CD4-positive, alpha-beta T cell treated with Interferon alpha-2 for 1 hour (primary cell): ENCODE data around the gene ARHGAP5.
"Not testable (repeated sequence)": the region's sequence is repeated elsewhere in the genome, so short reads cannot be mapped to it uniquely, and the experiment has no call there.

Experiments
- DNase-seq, 2 donors: peaks; one replicate each; pipeline ENCODE4 v3.0.0-alpha.2; 2020 to 2022

ARHGAP5 gene

DNA sequence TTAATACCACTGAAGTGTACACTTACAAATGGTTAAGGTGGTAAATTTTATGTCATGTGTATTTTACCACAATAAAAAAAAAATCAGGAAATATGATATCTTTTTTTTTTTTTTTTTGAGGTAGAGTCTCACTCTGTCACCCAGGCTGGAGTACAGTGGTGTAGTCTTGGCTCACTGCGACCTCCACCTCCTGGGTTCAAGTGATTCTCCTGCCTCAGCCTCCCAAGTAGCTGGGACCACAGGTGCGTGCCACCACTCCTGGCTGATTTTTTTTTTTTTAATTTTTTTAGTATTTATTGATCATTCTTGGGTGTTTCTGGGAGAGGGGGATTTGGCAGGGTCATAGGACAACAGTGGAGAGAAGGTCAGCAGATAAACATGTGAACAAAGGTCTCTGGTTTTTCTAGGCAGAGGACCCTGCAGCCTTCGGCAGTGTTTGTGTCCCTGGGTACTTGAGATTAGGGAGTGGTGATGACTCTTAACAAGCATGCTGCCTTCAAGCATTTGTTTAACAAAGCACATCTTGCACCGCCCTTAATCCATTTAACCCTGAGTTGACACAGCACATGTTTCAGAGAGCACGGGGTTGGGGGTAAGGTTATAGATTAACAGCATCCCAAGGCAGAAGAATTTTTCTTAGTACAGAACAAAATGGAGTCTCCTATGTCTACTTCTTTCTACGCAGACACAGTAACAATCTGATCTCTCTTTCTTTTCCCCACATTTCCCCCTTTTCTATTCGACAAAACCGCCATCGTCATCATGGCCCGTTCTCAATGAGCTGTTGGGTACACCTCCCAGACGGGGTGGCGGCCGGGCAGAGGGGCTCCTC is 50.0 kb downstream of the ARHGAP5 start:
- not testable (repeated sequence) for DNase-seq

DNA sequence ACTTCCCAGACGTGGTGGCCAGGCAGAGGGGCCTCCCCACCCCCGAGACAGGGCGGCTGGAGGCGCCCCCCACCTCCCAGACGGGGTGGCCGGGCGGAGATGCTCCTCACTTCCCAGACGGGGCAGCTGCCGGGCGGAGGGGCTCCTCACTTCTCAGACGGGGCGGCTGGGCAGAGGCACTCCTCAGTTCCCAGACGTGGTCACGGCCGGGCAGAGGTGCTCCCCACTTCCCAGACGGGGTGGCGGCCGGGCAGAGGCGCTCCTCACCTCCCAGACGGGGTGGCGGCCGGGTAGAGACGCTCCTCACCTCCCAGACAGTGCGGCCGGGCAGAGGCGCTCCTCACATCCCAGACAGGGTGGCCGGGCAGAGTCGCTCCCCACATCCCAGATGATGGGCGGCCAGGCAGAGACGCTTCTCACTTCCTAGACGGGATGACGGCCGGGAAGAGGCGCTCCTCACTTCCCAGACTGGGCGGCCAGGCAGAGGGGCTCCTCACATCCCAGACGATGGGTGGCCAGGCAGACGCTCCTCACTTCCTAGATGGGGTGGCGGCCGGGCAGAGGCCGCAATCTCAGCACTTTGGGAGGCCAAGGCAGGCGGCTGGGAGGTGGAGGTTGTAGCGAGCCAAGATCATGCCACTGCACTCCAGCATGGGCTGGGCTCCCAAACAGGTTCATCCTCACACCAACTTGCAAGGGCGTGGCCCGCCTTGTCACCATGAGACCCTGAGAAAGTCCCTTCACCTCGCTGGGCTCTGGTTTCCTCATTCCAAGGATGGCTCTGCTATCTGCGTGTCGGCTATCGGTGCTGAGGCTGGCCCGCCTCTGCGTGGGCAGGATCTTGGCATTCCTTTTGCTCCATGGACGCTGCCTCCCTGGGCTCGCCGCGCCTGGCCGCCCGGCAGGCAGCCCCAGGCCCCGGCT is 50.9 kb downstream of the ARHGAP5 start:
- DNase-seq = not testable (repeated sequence)

DNA sequence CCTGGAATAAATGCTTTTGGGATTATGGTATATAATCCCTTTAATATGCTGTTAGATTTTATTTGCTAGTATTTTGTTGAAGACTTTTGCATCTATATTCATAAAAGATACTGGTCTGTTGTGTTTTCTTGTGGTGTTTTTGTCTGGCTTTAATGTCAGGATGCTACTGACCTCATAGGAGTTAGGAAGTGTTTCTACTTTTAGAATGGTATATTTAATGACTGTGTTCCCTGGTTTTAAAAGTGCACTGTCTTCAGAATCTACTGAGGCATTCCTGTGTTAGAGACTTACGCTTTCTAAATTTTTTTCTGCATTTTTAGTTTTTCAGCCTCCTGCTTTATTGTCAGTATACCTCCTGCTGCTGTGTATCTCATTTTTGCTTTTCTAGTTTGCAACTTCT is 51.6 kb downstream of the ARHGAP5 start:
- no peak for DNase-seq

DNA sequence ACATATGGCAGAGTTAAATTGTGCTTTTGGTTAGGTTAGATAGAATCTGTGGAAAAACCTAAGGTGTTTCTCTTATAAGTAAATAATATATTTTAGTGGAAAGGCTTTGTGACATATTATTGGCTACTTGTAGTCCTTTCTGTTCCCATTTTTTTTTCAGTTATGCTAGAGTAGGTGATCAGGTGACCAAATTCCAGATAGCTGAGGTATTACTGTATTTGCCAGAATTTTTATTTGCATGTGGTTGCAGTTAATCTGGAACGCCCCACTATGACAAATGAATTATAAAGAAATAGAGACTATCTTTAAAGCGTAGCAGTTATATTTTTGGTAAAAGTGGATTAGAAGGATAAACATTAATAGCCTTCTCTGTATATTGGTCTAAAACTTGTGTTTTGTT is 52.0 kb downstream of the ARHGAP5 start:
- DNase-seq = no peak

DNA sequence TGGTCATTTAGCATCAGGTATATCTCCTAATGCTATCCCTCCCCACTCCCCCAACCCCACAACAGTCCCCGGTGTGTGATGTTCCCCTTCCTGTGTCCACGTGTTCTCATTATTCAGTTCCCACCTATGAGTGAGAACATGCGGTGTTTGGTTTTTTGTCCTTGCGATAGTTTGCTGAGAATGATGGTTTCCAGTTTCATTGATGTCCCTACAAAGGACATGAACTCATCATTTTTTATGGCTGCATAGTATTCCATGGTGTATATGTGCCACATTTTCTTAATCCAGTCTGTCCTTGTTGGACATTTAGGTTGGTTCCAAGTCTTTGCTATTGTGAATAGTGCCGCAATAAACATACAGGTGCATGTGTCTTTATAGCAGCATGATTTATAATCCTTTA is 54.6 kb downstream of the ARHGAP5 start:
- DNase-seq = not testable (repeated sequence)

DNA sequence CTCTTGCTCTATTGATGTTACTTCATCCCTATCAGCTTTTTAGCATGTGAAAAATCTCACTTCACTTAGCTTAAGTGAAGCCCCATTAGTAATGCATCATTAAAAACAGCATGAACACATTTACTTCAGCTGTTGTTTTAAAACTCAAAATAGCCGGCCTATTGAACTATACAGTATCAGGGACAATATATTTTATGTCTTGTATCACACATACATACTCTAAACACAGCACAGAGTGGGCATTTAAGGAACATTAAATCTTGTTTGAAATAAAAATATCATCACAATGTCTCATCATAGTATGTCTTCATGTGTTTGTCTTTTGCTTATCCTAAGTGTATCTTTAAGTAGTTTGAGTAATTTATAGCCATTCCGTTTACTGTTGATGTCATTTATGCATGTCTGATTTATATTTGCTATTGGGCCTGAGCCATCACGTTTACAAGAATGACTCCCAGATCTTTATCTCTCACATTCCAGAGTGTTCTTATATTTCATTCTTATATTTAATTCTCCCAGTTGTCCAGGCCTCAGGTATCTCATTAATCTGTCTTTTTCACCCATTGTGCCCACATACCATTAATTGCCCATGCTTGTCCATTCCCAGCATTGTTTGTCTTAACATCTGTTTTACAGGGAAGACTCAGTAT is 57.5 kb downstream of the ARHGAP5 start:
- DNase-seq = no peak

DNA sequence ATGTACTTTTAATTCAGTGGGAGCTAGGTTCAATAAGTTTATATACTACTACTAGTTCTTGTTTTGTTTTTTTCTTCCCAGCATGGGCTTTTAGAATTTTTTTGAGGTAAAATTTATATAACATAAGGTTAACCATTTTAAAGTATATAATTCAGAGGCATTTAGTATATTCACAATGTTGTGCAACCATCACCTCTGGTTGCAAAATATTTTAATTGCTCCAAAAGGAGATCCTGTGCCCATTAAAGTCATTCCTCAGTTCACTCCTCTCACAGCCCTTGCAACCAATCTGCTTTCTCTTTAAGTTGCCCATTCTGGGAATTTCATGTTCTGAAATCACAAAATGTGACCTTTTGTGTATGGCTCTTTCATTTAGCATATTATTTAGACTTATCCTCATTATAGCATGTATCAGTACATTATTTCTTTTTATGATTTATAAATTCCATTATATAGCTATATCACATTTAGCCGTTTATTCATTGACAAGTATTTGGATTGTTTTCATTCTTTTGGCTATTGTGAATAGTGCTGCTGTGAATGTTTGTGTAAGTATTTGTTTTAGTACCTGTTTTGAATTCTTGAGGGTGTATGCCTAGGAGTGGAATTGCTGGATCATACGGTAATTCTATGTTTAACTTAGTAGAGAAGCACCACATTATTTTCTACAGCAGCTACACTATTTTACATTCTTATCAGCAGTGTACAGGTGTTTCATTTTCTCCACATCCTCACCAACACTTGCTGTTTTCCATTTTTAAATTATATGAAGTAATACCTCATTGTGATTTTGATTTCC is 59.1 kb downstream of the ARHGAP5 start:
- DNase-seq = no peak

DNA sequence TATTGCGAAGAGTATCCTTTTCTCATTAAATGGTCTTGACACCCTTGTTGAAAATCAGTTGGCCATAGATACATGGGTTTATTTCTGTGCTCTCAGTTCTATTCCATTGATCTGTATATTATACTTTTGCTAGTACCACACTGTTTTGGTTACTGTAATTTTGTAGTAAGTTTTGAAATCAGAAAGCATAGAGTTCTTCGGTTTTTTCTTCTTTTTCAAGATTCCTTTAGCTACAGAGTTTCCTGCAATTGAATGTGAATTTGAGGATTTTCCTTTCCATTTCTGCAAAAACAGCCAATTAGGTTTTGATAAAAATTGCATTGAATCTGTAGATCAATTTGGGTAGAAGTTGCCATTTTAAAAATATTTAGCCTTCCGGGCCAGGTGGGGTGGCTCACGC is 60.2 kb downstream of the ARHGAP5 start:
- DNase-seq = no peak

DNA sequence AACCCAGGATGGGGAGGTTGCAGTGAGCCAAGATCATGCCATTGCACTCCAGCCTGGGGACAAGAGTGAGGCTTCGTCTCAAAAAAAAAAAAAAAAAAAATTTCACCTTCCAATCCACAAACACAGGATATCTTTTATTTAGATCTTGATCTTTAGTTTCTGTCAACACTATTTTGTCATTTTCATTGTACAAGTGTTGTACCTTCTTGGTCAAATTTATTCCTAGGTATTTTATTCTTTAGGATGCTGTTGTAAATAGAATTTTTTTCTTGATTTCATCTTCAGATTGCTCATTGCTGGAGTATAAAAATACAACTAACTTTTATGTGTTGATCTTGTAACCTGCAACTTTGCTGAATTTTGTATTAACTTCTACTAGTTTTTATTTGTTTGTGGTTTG is 60.8 kb downstream of the ARHGAP5 start:
- no peak for DNase-seq

DNA sequence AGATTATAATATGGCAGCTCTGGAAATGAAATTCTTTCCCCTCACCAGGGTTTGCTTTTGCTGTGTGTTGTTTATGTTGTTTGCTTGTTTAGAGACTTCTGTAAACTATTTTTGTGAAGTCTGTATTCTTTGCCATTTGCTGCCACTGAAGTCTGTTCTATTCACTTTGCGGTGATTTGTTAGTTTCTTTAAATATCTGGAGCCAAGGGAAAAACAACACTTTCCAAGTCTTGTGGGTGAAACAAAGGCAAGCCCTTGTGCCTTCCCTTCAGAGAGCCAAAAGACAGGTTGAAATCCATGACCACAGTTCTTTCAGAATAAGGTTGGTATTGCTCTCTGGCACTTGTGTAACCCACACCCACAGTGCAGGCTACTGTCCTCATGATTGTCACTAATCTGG is 65.2 kb downstream of the ARHGAP5 start:
- no peak for DNase-seq

DNA sequence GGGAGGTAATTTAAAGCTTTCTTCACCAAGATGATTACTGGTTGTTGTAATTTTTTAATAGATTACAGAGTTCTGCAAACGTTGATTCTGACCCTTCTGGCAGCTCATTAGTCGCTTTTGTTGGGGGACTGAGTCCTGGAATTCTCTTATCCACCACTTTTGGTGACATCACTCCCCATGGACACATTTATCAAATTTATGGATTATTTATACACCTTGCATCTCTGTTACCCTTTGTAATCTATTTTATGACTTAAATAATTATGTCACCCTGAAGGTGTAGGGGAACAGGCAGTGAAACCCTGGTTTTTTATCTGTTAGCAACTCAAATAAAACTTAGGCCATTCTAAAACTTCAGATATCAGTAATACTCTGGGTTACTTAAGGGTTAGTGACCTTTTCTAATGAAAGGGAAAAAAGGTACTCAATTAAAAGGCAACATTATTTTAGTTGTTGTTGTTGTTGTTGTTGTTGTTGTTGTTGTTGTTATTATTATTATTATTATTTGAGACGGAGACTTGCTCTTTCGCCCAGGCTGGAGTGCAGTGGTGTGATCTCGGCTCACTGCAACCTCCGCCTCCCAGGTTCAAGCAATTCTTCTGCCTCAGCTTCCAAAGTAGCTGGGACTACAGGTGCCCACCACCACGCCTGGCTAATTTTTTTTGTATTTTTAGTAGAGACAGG is 65.8 kb downstream of the ARHGAP5 start:
- no peak for DNase-seq

DNA sequence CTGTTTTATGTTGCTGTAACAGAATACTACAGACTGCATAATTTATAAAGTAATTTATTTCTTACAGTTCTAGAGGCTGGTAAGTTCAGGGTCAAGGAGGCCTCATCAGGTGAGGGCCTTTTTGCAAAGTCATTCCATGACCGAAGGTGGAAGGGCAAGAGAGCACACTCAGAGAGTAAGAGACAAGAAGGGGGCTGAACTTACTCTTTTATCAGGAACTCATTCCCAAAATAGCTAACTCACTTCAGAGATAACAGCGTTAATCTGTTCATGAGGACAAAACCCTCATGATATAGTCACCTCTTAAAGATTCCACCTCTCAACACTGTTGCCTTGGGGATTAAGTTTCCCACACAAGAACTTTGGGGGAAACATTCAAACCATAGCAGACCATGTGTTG is 73.3 kb downstream of the ARHGAP5 start:
- DNase-seq = no peak

DNA sequence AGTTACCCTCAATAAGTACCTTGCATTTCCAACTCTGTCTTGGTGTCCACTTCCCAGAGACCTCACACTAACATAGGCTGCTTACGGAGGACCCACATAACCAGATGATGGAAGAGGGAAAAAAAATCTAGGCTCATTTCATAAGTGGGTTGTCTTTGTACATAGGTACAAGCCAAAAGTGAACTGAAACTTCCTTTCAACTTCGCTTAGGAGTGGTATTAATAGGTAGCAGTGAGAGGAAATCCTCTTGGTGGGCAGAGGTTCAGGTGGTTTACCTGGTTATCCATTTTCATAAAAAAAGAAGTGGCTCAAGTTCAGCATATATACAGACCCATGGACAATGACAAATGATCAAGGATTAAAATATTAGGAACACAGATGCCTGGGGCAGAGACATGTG is 88.9 kb downstream of the ARHGAP5 start:
- no peak for DNase-seq

DNA sequence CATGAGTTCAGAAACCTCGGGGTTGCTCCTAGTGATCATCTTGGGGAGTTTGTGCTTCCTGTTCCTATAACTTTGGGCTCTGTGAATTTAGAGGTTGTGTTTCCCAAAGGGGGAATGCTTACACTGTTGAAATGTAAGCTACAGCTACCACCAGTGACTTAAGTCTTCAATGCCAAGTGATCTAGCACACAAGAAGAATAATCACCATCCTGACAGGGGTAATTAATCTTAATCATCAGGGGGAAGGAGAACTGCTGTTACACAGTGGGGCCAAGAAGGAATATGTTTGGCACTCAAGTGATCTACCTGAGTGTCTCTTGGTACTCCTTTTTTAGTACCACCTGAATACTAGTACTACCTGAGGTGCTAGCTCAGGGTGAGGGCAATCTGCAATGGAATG is 89.8 kb downstream of the ARHGAP5 start:
- DNase-seq = no peak

DNA sequence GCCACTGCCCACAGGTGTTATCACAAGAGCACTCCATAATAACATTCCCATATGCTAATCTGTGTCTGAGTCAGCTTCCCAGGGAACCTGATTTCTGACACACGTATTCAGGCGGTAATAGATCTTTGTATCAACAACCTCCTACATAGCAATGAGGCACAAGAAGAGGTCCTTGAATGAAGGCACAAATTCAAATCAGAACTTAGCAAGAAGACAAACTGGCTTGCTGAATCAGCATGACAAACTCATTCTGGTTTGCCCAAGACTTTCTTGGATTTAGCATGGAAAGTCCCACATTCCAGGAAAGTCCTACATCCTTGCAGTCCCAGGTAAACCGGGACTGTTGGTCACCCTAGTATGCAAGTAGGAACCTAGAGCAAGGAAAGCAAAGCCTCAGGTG is 90.8 kb downstream of the ARHGAP5 start:
- no peak for DNase-seq

DNA sequence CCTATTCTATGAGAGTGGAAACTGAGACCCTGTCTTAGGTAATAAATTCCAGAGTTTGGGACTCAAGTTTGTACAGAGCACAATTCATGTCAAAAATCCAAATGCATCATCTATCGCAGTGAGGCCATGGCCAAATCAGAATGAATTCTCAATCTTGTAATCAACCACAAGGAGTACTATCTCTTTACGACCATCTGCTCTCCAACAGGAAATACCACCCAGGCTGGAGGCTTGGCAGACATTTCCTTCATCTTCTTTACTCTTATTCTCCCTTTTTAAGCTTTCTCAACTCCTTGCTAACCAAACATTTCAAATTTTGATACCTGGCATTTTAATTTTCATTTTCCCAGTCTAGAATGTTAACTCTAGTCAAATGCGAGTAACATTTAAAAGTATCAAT is 92.1 kb downstream of the ARHGAP5 start:
- no peak for DNase-seq

DNA sequence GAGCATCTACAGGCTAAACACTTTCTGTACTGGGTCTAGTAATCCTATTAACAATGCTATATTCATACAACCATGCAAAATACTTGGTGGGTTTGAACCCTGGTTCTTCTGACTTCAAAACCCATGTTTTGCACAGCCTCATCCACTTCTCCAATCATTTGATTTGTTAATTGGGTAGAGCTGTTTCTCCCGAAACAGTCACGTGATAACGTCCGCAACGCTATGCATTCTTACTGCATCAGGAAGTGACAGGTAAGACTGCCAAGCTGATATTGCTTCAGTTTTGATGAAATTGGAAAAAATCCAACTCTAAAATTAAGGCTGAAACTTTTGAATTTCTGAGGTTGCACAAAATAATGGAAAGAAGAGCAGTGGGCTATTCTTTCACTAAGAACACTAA is 94.4 kb downstream of the ARHGAP5 start:
- no peak for DNase-seq

DNA sequence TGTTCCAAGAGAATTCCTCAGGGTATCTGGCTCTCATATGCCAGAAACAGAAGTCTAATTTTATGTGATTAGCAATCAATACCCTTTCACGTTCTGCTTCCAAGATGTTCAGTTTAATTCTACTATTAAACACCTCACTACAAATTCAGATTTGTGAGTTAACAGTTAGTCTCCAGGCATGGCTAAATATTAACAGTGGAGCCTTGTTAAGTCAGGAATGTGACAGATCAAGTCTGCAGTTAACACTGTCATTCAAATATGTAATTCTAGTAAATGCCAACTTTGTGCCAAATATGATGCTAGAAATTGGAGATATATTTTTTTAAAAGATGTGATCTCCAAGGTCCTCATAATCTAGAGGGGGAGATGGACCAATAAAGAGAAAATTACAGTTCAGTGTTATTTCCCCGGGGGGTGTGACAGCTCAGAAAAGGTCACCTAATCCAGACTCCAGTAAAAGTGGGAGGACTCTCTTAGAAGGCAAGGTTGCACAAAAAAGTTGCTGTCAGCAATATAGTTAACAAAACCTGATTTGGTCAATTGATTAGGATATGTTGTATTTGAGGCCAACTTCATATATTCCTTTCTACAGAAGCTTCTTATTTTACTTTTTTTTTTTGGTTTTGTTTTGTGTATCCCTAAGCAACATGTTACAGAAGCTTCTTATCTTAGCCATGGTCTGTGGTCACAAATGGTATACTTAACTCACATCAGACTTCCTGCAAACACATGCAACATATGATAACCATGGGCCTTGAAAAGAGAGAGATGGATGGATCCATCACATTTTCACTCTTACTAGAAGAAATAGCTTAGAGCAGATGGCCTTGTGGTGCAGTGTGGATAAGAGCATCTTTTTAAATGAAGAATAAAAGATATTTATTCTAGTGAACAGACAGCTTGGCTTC is 106.3 kb downstream of the ARHGAP5 start:
- no peak for DNase-seq

DNA sequence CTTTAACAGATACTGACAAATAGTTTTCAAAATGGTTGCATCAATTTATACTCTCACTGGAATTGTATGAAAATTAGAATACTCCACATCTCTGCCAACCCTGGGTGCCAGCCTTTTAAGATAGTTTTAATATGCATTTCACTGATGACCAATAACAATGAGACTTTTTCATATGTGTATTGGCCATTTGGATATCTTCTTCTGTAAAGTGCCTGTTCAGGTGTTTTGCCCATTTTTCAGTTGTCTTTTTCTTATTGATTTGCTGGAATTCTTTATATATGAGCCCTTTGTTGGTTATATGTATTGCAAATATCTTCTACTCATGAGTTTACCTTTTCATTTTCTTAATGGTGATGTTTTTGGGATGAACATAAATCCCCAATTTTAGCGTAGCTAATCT is 108.0 kb downstream of the ARHGAP5 start:
- no peak for DNase-seq

DNA sequence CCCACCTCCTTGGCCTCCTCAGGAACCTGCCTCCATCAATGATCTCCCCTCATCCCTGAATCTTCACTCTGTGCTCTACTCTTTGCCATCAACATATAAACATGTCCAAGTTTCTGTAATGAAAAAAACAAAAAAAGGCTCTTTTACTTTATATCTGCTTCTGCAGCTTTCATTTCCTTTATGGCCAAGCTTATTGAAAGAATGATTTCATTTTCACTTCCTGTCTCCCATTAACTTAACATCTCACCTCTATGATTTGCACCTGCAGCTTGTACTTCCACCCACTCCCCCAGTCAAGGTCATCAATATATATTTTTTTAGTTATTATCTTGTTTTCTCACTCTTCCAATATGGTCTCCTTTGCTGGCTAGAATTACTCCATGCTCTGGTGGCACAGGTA is 109.1 kb downstream of the ARHGAP5 start:
- no peak for DNase-seq

DNA sequence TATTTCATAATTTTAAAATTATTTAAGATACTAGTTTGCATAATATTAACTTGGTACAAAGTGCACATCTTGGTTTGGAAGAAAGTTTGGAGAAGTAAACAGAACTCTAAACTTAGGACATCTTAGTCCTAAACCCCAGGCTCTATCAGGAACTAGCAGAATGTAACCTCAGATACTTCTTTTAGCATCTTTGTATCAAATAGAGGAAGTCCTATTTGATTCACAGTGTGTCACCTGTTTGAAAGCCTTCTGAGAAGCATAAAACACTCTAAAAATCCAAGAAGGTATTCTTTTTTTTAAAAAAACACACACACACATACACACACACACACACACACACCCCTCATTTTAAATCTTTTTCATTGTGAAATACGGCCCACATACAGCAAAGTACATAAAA is 112.7 kb downstream of the ARHGAP5 start:
- DNase-seq = no peak
